Smooth muscle cell (in vitro differentiated cells): Measurements from ENCODE around the gene CUEDC2. TPM values are rescaled to one million over a fixed set of nuclear protein-coding genes. Genes with fewer than 3 reads are reported as not detected.

Experiments
- DNase-seq: peaks from one replicate; lab custom pipeline; 2025; ENCODE audit not compliant: unreplicated experiment; lab: John Stamatoyannopoulos, UW
- H2AFZ ChIP-seq: fragments of 200-600 bp; sonication (generic); 2 replicates; pipeline ENCODE4 v1.6.0; 2016; ENCODE audit warnings: antibody characterized with exemption, low read depth, mild to moderate bottlenecking
- H3F3A ChIP-seq: fragments of 200-600 bp; sonication (generic); 2 replicates; pipeline ENCODE4 v1.6.0; 2017; ENCODE audit warnings: antibody characterized with exemption, low read depth
- H3K27ac ChIP-seq: fragments of 200-600 bp; sonication (generic); 2 replicates; pipeline ENCODE4 v1.5.1; 2016; ENCODE audit warnings: low read depth, mild to moderate bottlenecking
- H3K27me3 ChIP-seq: fragments of 200-600 bp; sonication (generic); 2 replicates; pipeline ENCODE4 v1.6.1; 2016; ENCODE audit warnings: low read depth, mild to moderate bottlenecking
- H3K36me3 ChIP-seq: fragments of 200-600 bp; sonication (generic); 2 replicates; pipeline ENCODE4 v1.5.1; 2016; ENCODE audit warnings: low read depth
- H3K4me1 ChIP-seq: fragments of 200-600 bp; sonication (generic); 2 replicates; pipeline ENCODE4 v1.5.1; 2016; ENCODE audit warnings: low read depth
- H3K4me2 ChIP-seq: fragments of 200-600 bp; sonication (generic); 2 replicates; pipeline ENCODE4 v1.6.0; 2016; ENCODE audit warnings: mild to moderate bottlenecking
- H3K4me3 ChIP-seq: fragments of 200-600 bp; sonication (generic); 2 replicates; pipeline ENCODE4 v1.5.1; 2016; ENCODE audit warnings: mild to moderate bottlenecking
- H3K79me2 ChIP-seq: fragments of 200-600 bp; sonication (generic); 2 replicates; pipeline ENCODE4 v1.6.0; 2016; ENCODE audit warnings: low read depth, mild to moderate bottlenecking
- H3K9ac ChIP-seq: fragments of 200-600 bp; sonication (generic); 2 replicates; pipeline ENCODE4 v1.6.0; 2016; ENCODE audit warnings: low read depth
- H3K9me3 ChIP-seq: fragments of 200-600 bp; sonication (generic); replicated peaks from 2 replicates; pipeline ENCODE4 v1.5.1; 2016; ENCODE audit warnings: low read depth
- H4K20me1 ChIP-seq: fragments of 200-600 bp; sonication (generic); 2 replicates; pipeline ENCODE4 v1.6.0; 2016; ENCODE audit warnings: low read depth
- whole genome bisulfite sequencing: methylation state at CpG from one replicate; pipeline ENCODE4 v1.1.7; 2016; ENCODE audit warnings: low lambda C conversion rate; 5-methylcytosine and 5-hydroxymethylcytosine counted together
- polyA plus RNA-seq: library from polyadenylated mRNA; unstranded; fragments of >200 nt; fragmentation: Nextera tagmentation; extraction: Ambion mirVana; gene quantifications from 2 replicates; pipeline ENCODE4 v1.2.1, GENCODE V29; 2016
- total RNA-seq: library from RNA; depleted of rRNA; stranded (reverse); fragments of >200 nt; gene quantifications from 2 replicates; pipeline ENCODE4 v1.2.3, GENCODE V29; 2014
- TF ChIP-seq, protein P1 (sequence below): fragments of 200-600 bp; sonication (generic); IDR thresholded peaks from 2 replicates; pipeline ENCODE4 v1.5.1; 2017; ENCODE audit warnings: borderline replicate concordance, mild to moderate bottlenecking, antibody characterized with exemption; ENCODE audit not compliant: insufficient read depth, poor library complexity, severe bottlenecking

Gene CUEDC2
- total and polyA plus RNA-seq, 2 experiments from 2014 or later = 24.7 to 112 TPM

DNA sequence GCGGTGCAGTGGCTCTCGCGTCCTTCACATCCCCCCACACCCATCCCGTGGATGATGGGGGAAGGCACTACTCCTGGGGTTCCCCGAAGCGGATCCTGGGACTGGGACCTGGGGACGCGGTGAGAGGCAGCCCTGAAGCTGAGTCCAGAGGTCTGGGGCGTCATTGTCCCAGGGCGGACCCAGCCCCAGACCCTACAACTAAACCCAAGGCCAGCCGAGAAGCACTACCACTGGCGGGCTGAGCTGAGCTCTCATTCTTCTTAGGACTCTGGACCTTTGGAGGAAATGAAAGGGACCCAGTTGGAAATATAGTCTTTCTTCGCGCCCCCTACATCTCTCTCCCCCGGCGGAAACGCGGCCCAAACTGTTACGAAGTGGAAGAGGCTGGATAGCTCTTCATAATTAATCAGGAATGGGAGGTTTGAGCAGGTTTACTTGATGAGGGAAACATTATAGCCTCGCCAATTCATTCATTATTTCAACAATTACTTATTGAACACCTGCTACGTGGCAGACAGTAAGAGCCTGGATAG lies 12.1 kb downstream of the CUEDC2 start:
- Histone ChIP-seq H3K36me3 (no peaks in the 10 kb centered on the region), H4K20me1 (peaks cover 9% of the 10 kb centered on the region), H3F3A (peaks cover 11% of the 10 kb centered on the region), H3K4me2 (peak overlapping the region; percentile 98), H3K27me3 (peaks cover 23% of the 10 kb centered on the region), H3K79me2 (peaks cover 5% of the 10 kb centered on the region), H2AFZ (peak overlapping the region; percentile 97), H3K4me1 (peaks cover 20% of the 10 kb centered on the region), H3K9ac (no peak overlapping the region), H3K27ac (peak overlapping the region; percentile 58), H3K9me3 (no peaks in the 10 kb centered on the region), H3K4me3 (peak overlapping the region; percentile 86)
- TF ChIP-seq, protein P1, sequence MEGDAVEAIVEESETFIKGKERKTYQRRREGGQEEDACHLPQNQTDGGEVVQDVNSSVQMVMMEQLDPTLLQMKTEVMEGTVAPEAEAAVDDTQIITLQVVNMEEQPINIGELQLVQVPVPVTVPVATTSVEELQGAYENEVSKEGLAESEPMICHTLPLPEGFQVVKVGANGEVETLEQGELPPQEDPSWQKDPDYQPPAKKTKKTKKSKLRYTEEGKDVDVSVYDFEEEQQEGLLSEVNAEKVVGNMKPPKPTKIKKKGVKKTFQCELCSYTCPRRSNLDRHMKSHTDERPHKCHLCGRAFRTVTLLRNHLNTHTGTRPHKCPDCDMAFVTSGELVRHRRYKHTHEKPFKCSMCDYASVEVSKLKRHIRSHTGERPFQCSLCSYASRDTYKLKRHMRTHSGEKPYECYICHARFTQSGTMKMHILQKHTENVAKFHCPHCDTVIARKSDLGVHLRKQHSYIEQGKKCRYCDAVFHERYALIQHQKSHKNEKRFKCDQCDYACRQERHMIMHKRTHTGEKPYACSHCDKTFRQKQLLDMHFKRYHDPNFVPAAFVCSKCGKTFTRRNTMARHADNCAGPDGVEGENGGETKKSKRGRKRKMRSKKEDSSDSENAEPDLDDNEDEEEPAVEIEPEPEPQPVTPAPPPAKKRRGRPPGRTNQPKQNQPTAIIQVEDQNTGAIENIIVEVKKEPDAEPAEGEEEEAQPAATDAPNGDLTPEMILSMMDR = no peak
- 1% methylated on average over 21 of the region's 21 CpGs for WGBS
- no peak for DNase-seq

DNA sequence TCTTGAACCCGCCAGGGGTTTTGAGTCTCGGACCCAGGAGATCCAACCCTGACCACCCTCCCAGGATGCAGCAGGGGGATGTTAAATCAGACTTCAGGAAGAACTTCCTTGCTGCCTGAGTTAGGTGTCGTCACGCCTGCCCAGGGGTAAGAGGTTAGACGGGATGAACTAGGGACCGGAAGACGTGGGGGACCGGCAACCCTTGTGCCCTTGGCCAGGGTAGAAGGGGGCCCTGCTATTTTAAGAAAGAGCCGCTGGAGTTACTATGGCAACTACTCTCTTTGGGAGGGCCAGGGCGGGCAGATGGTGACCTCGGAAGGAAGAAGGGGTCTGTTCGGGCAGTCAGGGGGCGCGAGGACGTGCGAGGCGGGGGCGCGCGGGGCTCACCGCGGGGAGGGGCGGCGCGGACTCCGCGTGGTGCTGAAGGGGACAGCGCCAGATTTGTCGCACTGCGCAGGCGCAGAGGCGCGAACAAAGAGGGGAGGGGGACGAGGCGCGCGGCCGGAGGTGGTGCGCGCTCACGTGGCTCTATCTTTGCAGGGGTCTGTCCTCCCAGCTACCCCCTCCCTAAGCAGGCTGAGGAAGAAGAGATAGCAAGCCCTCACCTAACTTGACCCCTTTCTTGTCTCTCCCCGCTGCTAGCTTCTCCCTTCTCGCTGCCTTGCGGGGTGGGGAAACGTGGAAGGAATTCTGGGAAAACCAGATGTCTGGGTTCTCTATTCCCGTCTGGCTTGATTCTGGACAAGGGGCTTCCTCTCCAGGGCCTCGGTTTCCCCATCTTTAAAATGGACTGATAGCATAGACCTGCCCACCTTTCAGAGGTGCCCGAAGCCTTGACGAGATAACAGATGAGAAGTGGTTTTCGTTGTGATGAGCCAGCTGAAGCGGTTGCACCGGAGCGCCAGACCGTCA lies 12.8 kb downstream of the CUEDC2 start:
- peaks cover 5% of the 10 kb centered on the region for H3K79me2 ChIP-seq
- no peak overlapping the region for H3K9ac ChIP-seq
- no peak overlapping the region for H3K27ac ChIP-seq
- DNase-seq = peak; percentile 39
- H3K9me3 ChIP-seq = no peaks in the 10 kb centered on the region
- H3K27me3 ChIP-seq = peaks cover 23% of the 10 kb centered on the region
- peak overlapping the region; percentile 98 for H3K4me2 ChIP-seq
- peaks cover 9% of the 10 kb centered on the region for H4K20me1 ChIP-seq
- TF ChIP-seq, protein P1 = no peak
- peak overlapping the region; percentile 97 for H2AFZ ChIP-seq
- H3K4me1 ChIP-seq = peaks cover 25% of the 10 kb centered on the region
- no peaks in the 10 kb centered on the region for H3K36me3 ChIP-seq
- 2% methylated on average over 35 of the region's 54 CpGs for WGBS
- H3F3A ChIP-seq = peaks cover 11% of the 10 kb centered on the region
- H3K4me3 ChIP-seq = peak overlapping the region; percentile 86

DNA sequence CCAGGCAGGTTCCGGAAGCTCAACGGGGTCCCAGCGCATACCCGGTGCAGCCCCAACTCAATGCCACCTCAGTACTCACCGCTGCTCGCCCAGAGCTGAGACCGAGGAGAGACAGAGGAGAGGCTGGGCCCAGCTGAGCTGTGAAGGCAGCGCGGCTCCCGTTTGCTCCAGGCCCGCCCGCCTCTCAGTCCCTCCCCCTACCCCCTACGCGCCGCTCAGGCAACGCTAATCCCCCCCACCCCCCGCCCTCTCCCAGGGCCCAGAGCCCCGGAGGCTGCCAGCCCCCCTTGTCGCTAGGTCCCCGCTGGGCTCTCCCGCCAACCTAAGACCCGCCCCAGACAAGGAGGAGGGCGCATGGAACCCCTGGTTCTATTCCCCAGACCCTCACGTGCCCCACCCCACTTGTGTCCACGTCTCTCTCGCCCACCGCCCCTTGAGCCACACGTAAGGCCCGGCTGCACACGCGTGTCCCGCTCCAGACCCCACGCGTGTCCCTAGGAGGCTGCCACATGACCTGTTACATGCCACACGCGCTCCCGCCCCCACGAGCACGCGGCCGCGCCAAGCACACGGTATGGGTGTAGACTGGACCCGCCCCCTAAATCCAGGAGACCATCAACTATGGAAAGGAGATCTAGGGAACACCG lies 13.6 kb downstream of the CUEDC2 start, which contains the start of gene PSD:
Gene PSD (minus strand): TSS at position 164 of the 647 bp plus-strand sequence. CDS start 1,747 bp downstream, outside the sequence.
- peaks cover 5% of the 10 kb centered on the region for H3K79me2 ChIP-seq
- WGBS = 5% methylated on average over 29 of the region's 45 CpGs
- peaks cover 32% of the 10 kb centered on the region for H3K4me1 ChIP-seq
- H3K4me3 ChIP-seq = peak within 1 kb of the TSS; percentile 86
- TF ChIP-seq, protein P1 = no peak
- H3K9ac ChIP-seq = no peak within 1 kb of the TSS
- DNase-seq = no peak
- peaks cover 23% of the 10 kb centered on the region for H3K27me3 ChIP-seq
- H3K4me2 ChIP-seq = peak within 1 kb of the TSS; percentile 98
- H3F3A ChIP-seq = peaks cover 11% of the 10 kb centered on the region
- H3K27ac ChIP-seq = no peak within 1 kb of the TSS
- H4K20me1 ChIP-seq = peaks cover 9% of the 10 kb centered on the region
- no peak within 1 kb of the TSS for H2AFZ ChIP-seq
- no peaks in the 10 kb centered on the region for H3K9me3 ChIP-seq
- H3K36me3 ChIP-seq = no peaks in the 10 kb centered on the region
